ENCODE measurements around the gene ZNF407. TPM values are rescaled to one million over a fixed set of nuclear protein-coding genes. Genes with fewer than 3 reads are reported as not detected.
A peak's percentile ranks its signal among the peaks of the same experiment; 100 is the strongest.

The ZNF407 gene
- total and polyA plus RNA-seq, 9 donors = 5.3 to 22.3 (median 18.7) TPM

- Histone ChIP-seq H3K27me3 (no peaks in the 10 kb centered on the region), H3K27ac (no peak overlapping the region), H3K9me3 (no peaks in the 10 kb centered on the region), H3K36me3 (no peaks in the 10 kb centered on the region), H3K4me3 (no peak overlapping the region), H3K4me1 (ENCODE audit: insufficient read depth) (peaks cover 6% of the 10 kb centered on the region)
- WGBS, 3 donors = 89 to 93% (median 92%) methylated on average over 10 of the region's 10 CpGs
- no peak for DNase-seq
- intact Hi-C loops (cut with DNase I) = no loop called here
- TF ChIP-seq, protein P1, sequence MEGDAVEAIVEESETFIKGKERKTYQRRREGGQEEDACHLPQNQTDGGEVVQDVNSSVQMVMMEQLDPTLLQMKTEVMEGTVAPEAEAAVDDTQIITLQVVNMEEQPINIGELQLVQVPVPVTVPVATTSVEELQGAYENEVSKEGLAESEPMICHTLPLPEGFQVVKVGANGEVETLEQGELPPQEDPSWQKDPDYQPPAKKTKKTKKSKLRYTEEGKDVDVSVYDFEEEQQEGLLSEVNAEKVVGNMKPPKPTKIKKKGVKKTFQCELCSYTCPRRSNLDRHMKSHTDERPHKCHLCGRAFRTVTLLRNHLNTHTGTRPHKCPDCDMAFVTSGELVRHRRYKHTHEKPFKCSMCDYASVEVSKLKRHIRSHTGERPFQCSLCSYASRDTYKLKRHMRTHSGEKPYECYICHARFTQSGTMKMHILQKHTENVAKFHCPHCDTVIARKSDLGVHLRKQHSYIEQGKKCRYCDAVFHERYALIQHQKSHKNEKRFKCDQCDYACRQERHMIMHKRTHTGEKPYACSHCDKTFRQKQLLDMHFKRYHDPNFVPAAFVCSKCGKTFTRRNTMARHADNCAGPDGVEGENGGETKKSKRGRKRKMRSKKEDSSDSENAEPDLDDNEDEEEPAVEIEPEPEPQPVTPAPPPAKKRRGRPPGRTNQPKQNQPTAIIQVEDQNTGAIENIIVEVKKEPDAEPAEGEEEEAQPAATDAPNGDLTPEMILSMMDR (IDR thresholded peaks at IDR 0.05) = no peak
- TF ChIP-seq POLR2A (IDR thresholded peaks at IDR 0.05) (no peak), EP300 (IDR thresholded peaks at IDR 0.05) (no peak)
Observed at GRCh38 chr18:74947417-74947816, 349.7 kb downstream of the ZNF407 start.

GRCh38 chr18:74947875-74948274, 350.2 kb downstream of the ZNF407 start:
- intact Hi-C loops (cut with DNase I) = no loop called here
- 93 to 98% (median 93%) methylated on average over 4 of the region's 4 CpGs for WGBS, 3 donors

DNA sequence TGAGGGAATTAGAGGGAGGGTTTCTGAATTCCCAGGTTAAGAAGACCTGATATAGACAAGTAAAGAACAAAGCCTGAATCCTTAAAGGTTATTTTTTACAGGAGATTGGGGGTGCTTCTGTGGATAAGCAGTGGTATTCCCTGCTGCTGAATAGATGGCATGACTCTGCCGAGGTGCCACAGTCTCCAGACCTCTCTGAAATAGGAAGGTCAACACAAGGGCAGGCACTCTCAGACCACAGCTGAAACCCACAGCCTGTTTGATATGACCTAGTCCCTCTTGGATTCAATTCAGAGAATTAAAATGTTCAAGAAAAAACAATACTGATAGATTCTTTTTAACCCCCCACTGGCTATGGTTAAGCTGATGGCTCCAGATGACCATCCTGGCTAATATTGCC, 351.9 kb downstream of the ZNF407 start:
- 75 to 81% (median 81%) methylated on average over 1 of the region's 1 CpG for WGBS, 3 donors
- TF ChIP-seq EP300 (IDR thresholded peaks at IDR 0.05) = no peak
- no peak for TF ChIP-seq POLR2A (IDR thresholded peaks at IDR 0.05)
- TF ChIP-seq, protein P1 (IDR thresholded peaks at IDR 0.05) = no peak
- DNase-seq = no peak
- H3K27ac ChIP-seq = no peak overlapping the region
- no peaks in the 10 kb centered on the region for H3K36me3 ChIP-seq
- no peaks in the 10 kb centered on the region for H3K27me3 ChIP-seq
- intact Hi-C loops (cut with DNase I) = no loop called here
- peaks cover 6% of the 10 kb centered on the region for H3K4me1 ChIP-seq (ENCODE audit: insufficient read depth)
- no peak overlapping the region for H3K4me3 ChIP-seq
- H3K9me3 ChIP-seq = no peaks in the 10 kb centered on the region

More at GRCh38 chr18:74947875-74948274, 350.2 kb downstream of the ZNF407 start:
- H3K27ac ChIP-seq = no peak overlapping the region
- DNase-seq = no peak
- no peaks in the 10 kb centered on the region for H3K36me3 ChIP-seq
- TF ChIP-seq, protein P1 (IDR thresholded peaks at IDR 0.05) = no peak
- no peak for TF ChIP-seq POLR2A (IDR thresholded peaks at IDR 0.05)
- no peak for TF ChIP-seq EP300 (IDR thresholded peaks at IDR 0.05)
- H3K9me3 ChIP-seq = no peaks in the 10 kb centered on the region
- H3K4me1 ChIP-seq (ENCODE audit: insufficient read depth) = peaks cover 6% of the 10 kb centered on the region
- H3K4me3 ChIP-seq = no peak overlapping the region
- no peaks in the 10 kb centered on the region for H3K27me3 ChIP-seq

DNA sequence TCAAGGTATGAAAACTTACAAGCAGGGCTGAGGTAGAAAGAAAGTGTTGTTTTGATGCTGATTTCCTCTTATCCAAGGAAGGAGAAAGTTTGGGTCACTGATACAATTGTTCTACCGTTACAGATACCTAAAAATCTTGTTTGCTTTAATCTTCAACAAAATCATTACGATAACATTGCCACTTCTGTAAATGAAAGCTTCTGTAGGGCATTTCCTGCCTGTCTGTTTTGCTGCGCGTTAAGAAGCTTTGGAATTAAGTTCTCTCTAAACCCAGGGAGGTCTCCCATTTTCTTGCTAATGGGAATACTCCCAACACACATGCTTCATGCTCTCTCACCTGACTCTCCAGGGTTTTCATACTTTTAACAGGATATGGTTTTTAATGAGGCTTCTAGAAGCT, 352.8 kb downstream of the ZNF407 start:
- Histone ChIP-seq H3K36me3 (no peaks in the 10 kb centered on the region), H3K4me3 (no peak overlapping the region), H3K27ac (peak overlapping the region in 1 of 2 donors; percentile 4), H3K9me3 (no peaks in the 10 kb centered on the region), H3K27me3 (no peaks in the 10 kb centered on the region), H3K4me1 (ENCODE audit: insufficient read depth) (peaks cover 6% of the 10 kb centered on the region)
- intact Hi-C loops (cut with DNase I) = no loop called here
- TF ChIP-seq, protein P1 (IDR thresholded peaks at IDR 0.05) = no peak
- TF ChIP-seq POLR2A (IDR thresholded peaks at IDR 0.05) = no peak
- no peak for TF ChIP-seq EP300 (IDR thresholded peaks at IDR 0.05)
- WGBS, 3 donors = 81 to 90% (median 86%) methylated on average over 4 of the region's 4 CpGs
- DNase-seq = no peak
